WERI-Rb-1 (cell line): Measurements from ENCODE around the gene RYR3.

ENCODE experiments used
- DNase-seq: peaks from one replicate; pipeline ENCODE4 v3.0.0-alpha.2; 2020
- H3K27ac ChIP-seq: fragments of 250-450 bp; sonication (Bioruptor Pico); 2 replicates; pipeline ENCODE4 v1.5.1; 2020; ENCODE audit warnings: mild to moderate bottlenecking, moderate library complexity
- H3K27me3 ChIP-seq: fragments of 250-450 bp; sonication (Bioruptor Pico); 2 replicates; pipeline ENCODE4 v1.5.1; 2021; ENCODE audit warnings: mild to moderate bottlenecking, low read depth, moderate library complexity; ENCODE audit not compliant: insufficient read depth, severe bottlenecking
- H3K36me3 ChIP-seq: fragments of 250-450 bp; sonication (Bioruptor Pico); 2 replicates; pipeline ENCODE4 v1.5.1; 2020; ENCODE audit warnings: mild to moderate bottlenecking, moderate library complexity
- H3K4me3 ChIP-seq: 2 replicates; pipeline ENCODE4 v1.5.1; 2011; ENCODE audit warnings: low read depth, mild to moderate bottlenecking, control low read depth, low read length
- H3K9me3 ChIP-seq: fragments of 250-450 bp; sonication (Bioruptor Pico); 2 replicates; pipeline ENCODE4 v1.5.1; 2021; ENCODE audit warnings: mild to moderate bottlenecking, moderate library complexity; ENCODE audit not compliant: severe bottlenecking
- CTCF ChIP-seq: IDR thresholded peaks from 2 replicates; pipeline ENCODE4 v1.5.1; 2011; ENCODE audit warnings: low read depth, mild to moderate bottlenecking, control low read depth, inconsistent platforms, low read length

Gene RYR3

GRCh38 chr15:33882921-33883320 lies 572.2 kb downstream of the RYR3 start:
- Histone ChIP-seq H3K4me3 (no peak overlapping the region), H3K27ac (no peak overlapping the region), H3K9me3 (no peaks in the 10 kb centered on the region), H3K36me3 (no peaks in the 10 kb centered on the region), H3K27me3 (no peaks in the 10 kb centered on the region)
- no peak for TF ChIP-seq CTCF
- DNase-seq: no peak

GRCh38 chr15:33888176-33888575 lies 577.4 kb downstream of the RYR3 start:
- TF ChIP-seq CTCF: no peak
- Histone ChIP-seq H3K27me3 (no peaks in the 10 kb centered on the region), H3K36me3 (no peaks in the 10 kb centered on the region), H3K27ac (no peak overlapping the region), H3K4me3 (no peak overlapping the region), H3K9me3 (no peaks in the 10 kb centered on the region)
- no peak for DNase-seq

- no peaks in the 10 kb centered on the region for H3K27me3 ChIP-seq
- H3K36me3 ChIP-seq: no peaks in the 10 kb centered on the region
- DNase-seq: no peak
- H3K4me3 ChIP-seq: no peak overlapping the region
- H3K27ac ChIP-seq: no peak overlapping the region
- no peak for TF ChIP-seq CTCF
- no peaks in the 10 kb centered on the region for H3K9me3 ChIP-seq
These were observed 583.4 kb downstream of the RYR3 start for GRCh38 chr15:33894193-33894592.

GRCh38 chr15:33902043-33902442 lies 591.3 kb downstream of the RYR3 start:
- Histone ChIP-seq H3K27ac (no peak overlapping the region), H3K36me3 (no peaks in the 10 kb centered on the region), H3K4me3 (no peak overlapping the region), H3K9me3 (no peaks in the 10 kb centered on the region), H3K27me3 (no peaks in the 10 kb centered on the region)
- no peak for DNase-seq
- no peak for TF ChIP-seq CTCF

GRCh38 chr15:33903661-33904060 lies 592.9 kb downstream of the RYR3 start:
- no peaks in the 10 kb centered on the region for H3K27me3 ChIP-seq
- H3K27ac ChIP-seq: no peak overlapping the region
- no peak for DNase-seq
- no peak for TF ChIP-seq CTCF
- H3K9me3 ChIP-seq: no peaks in the 10 kb centered on the region
- no peak overlapping the region for H3K4me3 ChIP-seq
- H3K36me3 ChIP-seq: no peaks in the 10 kb centered on the region

- no peak for TF ChIP-seq CTCF
- no peak for DNase-seq
- no peak overlapping the region for H3K4me3 ChIP-seq
- no peaks in the 10 kb centered on the region for H3K36me3 ChIP-seq
- H3K27ac ChIP-seq: no peak overlapping the region
- H3K9me3 ChIP-seq: no peaks in the 10 kb centered on the region
- no peaks in the 10 kb centered on the region for H3K27me3 ChIP-seq
These were observed 596.6 kb downstream of the RYR3 start for GRCh38 chr15:33907326-33907725.
